Testis (tissue), 2 donors: ENCODE measurements around the gene GRIN2D.

Experiments used
- POLR2A ChIP-seq: fragments of 450-650 bp; IDR thresholded peaks from one replicate; pipeline ENCODE4 v1.6.1; 2017; ENCODE audit warnings: antibody characterized with exemption, mild to moderate bottlenecking, moderate library complexity
- TF ChIP-seq, protein P1 (sequence below), 3 experiments: fragments of 450-650 bp in 2 of 3; fragments of 200-600 bp in 1 of 3; sonication (generic) in 1 of 3; IDR thresholded peaks; one replicate each; pipeline ENCODE4 v1.5.1; 2016 to 2019; ENCODE audit warnings: antibody characterized with exemption in 3 of 3, mild to moderate bottlenecking in 2 of 3, moderate library complexity in 1 of 3

- TF ChIP-seq, protein P1, sequence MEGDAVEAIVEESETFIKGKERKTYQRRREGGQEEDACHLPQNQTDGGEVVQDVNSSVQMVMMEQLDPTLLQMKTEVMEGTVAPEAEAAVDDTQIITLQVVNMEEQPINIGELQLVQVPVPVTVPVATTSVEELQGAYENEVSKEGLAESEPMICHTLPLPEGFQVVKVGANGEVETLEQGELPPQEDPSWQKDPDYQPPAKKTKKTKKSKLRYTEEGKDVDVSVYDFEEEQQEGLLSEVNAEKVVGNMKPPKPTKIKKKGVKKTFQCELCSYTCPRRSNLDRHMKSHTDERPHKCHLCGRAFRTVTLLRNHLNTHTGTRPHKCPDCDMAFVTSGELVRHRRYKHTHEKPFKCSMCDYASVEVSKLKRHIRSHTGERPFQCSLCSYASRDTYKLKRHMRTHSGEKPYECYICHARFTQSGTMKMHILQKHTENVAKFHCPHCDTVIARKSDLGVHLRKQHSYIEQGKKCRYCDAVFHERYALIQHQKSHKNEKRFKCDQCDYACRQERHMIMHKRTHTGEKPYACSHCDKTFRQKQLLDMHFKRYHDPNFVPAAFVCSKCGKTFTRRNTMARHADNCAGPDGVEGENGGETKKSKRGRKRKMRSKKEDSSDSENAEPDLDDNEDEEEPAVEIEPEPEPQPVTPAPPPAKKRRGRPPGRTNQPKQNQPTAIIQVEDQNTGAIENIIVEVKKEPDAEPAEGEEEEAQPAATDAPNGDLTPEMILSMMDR (IDR thresholded peaks at IDR 0.05) = no peak
- TF ChIP-seq POLR2A = no peak
Observed at GRCh38 chr19:48367855-48368254, 25.6 kb upstream of the GRIN2D start.
